ENCODE measurements around the gene EIF4B. TPM values are rescaled to one million over a fixed set of nuclear protein-coding genes. Genes with fewer than 3 reads are reported as not detected.
A peak's percentile ranks its signal among the peaks of the same experiment; 100 is the strongest.
"Not testable (repeated sequence)": the region's sequence is repeated elsewhere in the genome, so short reads cannot be mapped to it uniquely, and the experiment has no call there.

Gene EIF4B
- total and polyA plus RNA-seq, 4 donors = 147 to 439 (median 306) TPM

GRCh38 chr12:53033832-53034231 lies 27.6 kb downstream of the EIF4B start:
- 77 to 78% methylated on average over 10 of the region's 10 CpGs for WGBS, 2 donors
- H3K4me3 ChIP-seq (ENCODE audit: low read length in 2 of 2); DNase-seq; H3K27ac ChIP-seq (ENCODE audit: low read depth in 1 of 2, low read length in 2 of 2); H3K4me1 ChIP-seq (ENCODE audit: control insufficient read depth in 1 of 2, insufficient read depth in 2 of 2, low read length in 2 of 2); ATAC-seq (ENCODE audit: low FRiP score); H3K27me3 ChIP-seq (ENCODE audit: control insufficient read depth in 1 of 2, insufficient read depth in 2 of 2, low read length in 1 of 2); H3K9me3 ChIP-seq (ENCODE audit: control insufficient read depth, low read length); intact Hi-C loops (cut with DNase I): not testable (repeated sequence)
- peaks cover 12 to 14% of the 10 kb centered on the region in 2 donors for H3K36me3 ChIP-seq (ENCODE audit: control insufficient read depth in 1 of 2, insufficient read depth in 2 of 2, low read length in 1 of 2)

- intact Hi-C loops (cut with DNase I) = no loop called here
- Histone ChIP-seq H3K36me3 (ENCODE audit: control insufficient read depth in 1 of 2, insufficient read depth in 2 of 2, low read length in 1 of 2) (peaks cover 12 to 13% of the 10 kb centered on the region in 2 donors), H3K4me1 (ENCODE audit: control insufficient read depth in 1 of 2, insufficient read depth in 2 of 2, low read length in 2 of 2) (no peaks in the 10 kb centered on the region), H3K27me3 (ENCODE audit: control insufficient read depth in 1 of 2, insufficient read depth in 2 of 2, low read length in 1 of 2) (no peaks in the 10 kb centered on the region), H3K4me3 (ENCODE audit: low read length in 2 of 2) (no peak overlapping the region), H3K9me3 (ENCODE audit: control insufficient read depth, low read length) (no peaks in the 10 kb centered on the region), H3K27ac (ENCODE audit: low read depth in 1 of 2, low read length in 2 of 2) (no peak overlapping the region)
- no peak for ATAC-seq (ENCODE audit: low FRiP score)
- 68 to 72% methylated on average over 8 of the region's 8 CpGs for WGBS, 2 donors
- DNase-seq = no peak
Measured at GRCh38 chr12:53034459-53034858, 28.2 kb downstream of the EIF4B start.

- ATAC-seq (ENCODE audit: low FRiP score) = no peak
- H3K36me3 ChIP-seq (ENCODE audit: control insufficient read depth in 1 of 2, insufficient read depth in 2 of 2, low read length in 1 of 2) = peaks cover 10 to 17% of the 10 kb centered on the region in 2 donors
- 82 to 83% methylated on average over 3 of the region's 3 CpGs for WGBS, 2 donors
- no peaks in the 10 kb centered on the region for H3K4me1 ChIP-seq (ENCODE audit: control insufficient read depth in 1 of 2, insufficient read depth in 2 of 2, low read length in 2 of 2)
- no peaks in the 10 kb centered on the region for H3K27me3 ChIP-seq (ENCODE audit: control insufficient read depth in 1 of 2, insufficient read depth in 2 of 2, low read length in 1 of 2)
- no peak for DNase-seq
- H3K4me3 ChIP-seq (ENCODE audit: low read length in 2 of 2) = no peak overlapping the region
- no peaks in the 10 kb centered on the region for H3K9me3 ChIP-seq (ENCODE audit: control insufficient read depth, low read length)
- intact Hi-C loops (cut with DNase I) = no loop called here
- no peak overlapping the region for H3K27ac ChIP-seq (ENCODE audit: low read depth in 1 of 2, low read length in 2 of 2)
Measured at GRCh38 chr12:53036802-53037201, 30.5 kb downstream of the EIF4B start.

GRCh38 chr12:53039851-53040250 lies 33.6 kb downstream of the EIF4B start:
- Histone ChIP-seq H3K27ac (ENCODE audit: low read depth in 1 of 2, low read length in 2 of 2) (peak overlapping the region in 1 of 2 donors; percentile 28), H3K4me3 (ENCODE audit: low read length in 2 of 2) (no peak overlapping the region), H3K27me3 (ENCODE audit: control insufficient read depth in 1 of 2, insufficient read depth in 2 of 2, low read length in 1 of 2) (no peaks in the 10 kb centered on the region), H3K4me1 (ENCODE audit: control insufficient read depth in 1 of 2, insufficient read depth in 2 of 2, low read length in 2 of 2) (no peaks in the 10 kb centered on the region), H3K9me3 (ENCODE audit: control insufficient read depth, low read length) (no peaks in the 10 kb centered on the region), H3K36me3 (ENCODE audit: control insufficient read depth in 1 of 2, insufficient read depth in 2 of 2, low read length in 1 of 2) (peaks cover 7 to 12% of the 10 kb centered on the region in 2 donors)
- 77 to 84% methylated on average over 3 to 4 of the region's 4 CpGs for WGBS, 2 donors
- DNase-seq = no peak
- intact Hi-C loops (cut with DNase I) = no loop called here
- ATAC-seq (ENCODE audit: low FRiP score) = no peak

- intact Hi-C loops (cut with DNase I) = no loop called here
- peaks cover 2 to 4% of the 10 kb centered on the region in 2 donors for H3K36me3 ChIP-seq (ENCODE audit: control insufficient read depth in 1 of 2, insufficient read depth in 2 of 2, low read length in 1 of 2)
- H3K4me1 ChIP-seq (ENCODE audit: control insufficient read depth in 1 of 2, insufficient read depth in 2 of 2, low read length in 2 of 2) = no peaks in the 10 kb centered on the region
Measured at GRCh38 chr12:53042607-53043454, 36.6 kb downstream of the EIF4B start.

GRCh38 chr12:53044052-53044581 lies 37.9 kb downstream of the EIF4B start:
- no peaks in the 10 kb centered on the region for H3K4me1 ChIP-seq (ENCODE audit: control insufficient read depth in 1 of 2, insufficient read depth in 2 of 2, low read length in 2 of 2)
- peaks cover 2 to 4% of the 10 kb centered on the region in 2 donors for H3K36me3 ChIP-seq (ENCODE audit: control insufficient read depth in 1 of 2, insufficient read depth in 2 of 2, low read length in 1 of 2)
- no peaks in the 10 kb centered on the region for H3K27me3 ChIP-seq (ENCODE audit: control insufficient read depth in 1 of 2, insufficient read depth in 2 of 2, low read length in 1 of 2)
- DNase-seq = peak in 1 of 2 donors; percentile 70
- intact Hi-C loops (cut with DNase I) = no loop called here
- no peaks in the 10 kb centered on the region for H3K9me3 ChIP-seq (ENCODE audit: control insufficient read depth, low read length)
- H3K4me3 ChIP-seq (ENCODE audit: low read length in 2 of 2) = no peak overlapping the region
- 43 to 50% methylated on average over 10 of the region's 10 CpGs for WGBS, 2 donors
- H3K27ac ChIP-seq (ENCODE audit: low read depth in 1 of 2, low read length in 2 of 2) = peak overlapping the region in 1 of 2 donors; percentile 49
- ATAC-seq (ENCODE audit: low FRiP score) = no peak

More at GRCh38 chr12:53042607-53043454, 36.6 kb downstream of the EIF4B start:
- Histone ChIP-seq H3K27ac (ENCODE audit: low read depth in 1 of 2, low read length in 2 of 2) (no peak overlapping the region), H3K9me3 (ENCODE audit: control insufficient read depth, low read length) (no peaks in the 10 kb centered on the region), H3K4me3 (ENCODE audit: low read length in 2 of 2) (no peak overlapping the region), H3K27me3 (ENCODE audit: control insufficient read depth in 1 of 2, insufficient read depth in 2 of 2, low read length in 1 of 2) (no peaks in the 10 kb centered on the region)
- 69 to 71% methylated on average over 7 of the region's 7 CpGs for WGBS, 2 donors
- DNase-seq (no peak), ATAC-seq (ENCODE audit: low FRiP score) (no peak)

- Histone ChIP-seq H3K9me3 (ENCODE audit: control insufficient read depth, low read length) (no peaks in the 10 kb centered on the region), H3K4me1 (ENCODE audit: control insufficient read depth in 1 of 2, insufficient read depth in 2 of 2, low read length in 2 of 2) (no peaks in the 10 kb centered on the region), H3K4me3 (ENCODE audit: low read length in 2 of 2) (peak overlapping the region in 1 of 2 donors; percentile 4), H3K27me3 (ENCODE audit: control insufficient read depth in 1 of 2, insufficient read depth in 2 of 2, low read length in 1 of 2) (no peaks in the 10 kb centered on the region), H3K27ac (ENCODE audit: low read depth in 1 of 2, low read length in 2 of 2) (peak overlapping the region; percentile 95 to 98), H3K36me3 (ENCODE audit: control insufficient read depth in 1 of 2, insufficient read depth in 2 of 2, low read length in 1 of 2) (no peaks in the 10 kb centered on the region)
- DNase-seq (peak in 1 of 2 donors; percentile 63), ATAC-seq (ENCODE audit: low FRiP score) (no peak)
- WGBS, 2 donors = 13 to 28% methylated on average over 4 of the region's 4 CpGs
- intact Hi-C loops (cut with DNase I) = no loop called here
Measured at GRCh38 chr12:53044896-53045695, 38.8 kb downstream of the EIF4B start.

- ATAC-seq (ENCODE audit: low FRiP score) (peak; percentile 31), DNase-seq (peak; percentile 78 to 84)
- Histone ChIP-seq H3K27ac (ENCODE audit: low read depth in 1 of 2, low read length in 2 of 2) (peak overlapping the region; percentile 95 to 98), H3K9me3 (ENCODE audit: control insufficient read depth, low read length) (no peaks in the 10 kb centered on the region), H3K27me3 (ENCODE audit: control insufficient read depth in 1 of 2, insufficient read depth in 2 of 2, low read length in 1 of 2) (no peaks in the 10 kb centered on the region), H3K36me3 (ENCODE audit: control insufficient read depth in 1 of 2, insufficient read depth in 2 of 2, low read length in 1 of 2) (no peaks in the 10 kb centered on the region), H3K4me1 (ENCODE audit: control insufficient read depth in 1 of 2, insufficient read depth in 2 of 2, low read length in 2 of 2) (no peaks in the 10 kb centered on the region), H3K4me3 (ENCODE audit: low read length in 2 of 2) (peak overlapping the region; percentile 33 to 58)
- WGBS, 2 donors = 5 to 8% methylated on average over 5 of the region's 5 CpGs
- intact Hi-C loops (cut with DNase I) = no loop called here
Measured at GRCh38 chr12:53045696-53046045, 39.4 kb downstream of the EIF4B start.

Measured in aorta (tissue), 5 donors.